Measurements from ENCODE around the gene WDR20. TPM values are rescaled to one million over a fixed set of nuclear protein-coding genes. Genes with fewer than 3 reads are reported as not detected.

WDR20 gene
- total RNA-seq, 3 donors from 2014 or later (not counting 1 experiment from before 2014, with no cell fraction given): 55.5 to 66.7 (median 62.2) TPM

- H3K4me1 Mint-ChIP-seq: peaks cover 5 to 6% of the 10 kb centered on the region in 2 donors
- no peaks in the 10 kb centered on the region for H3K9me3 Mint-ChIP-seq
- TF ChIP-seq CTCF (IDR thresholded peaks at IDR 0.05): peak; percentile 89
- peak; percentile 50 to 83 (median 82) for ATAC-seq
- DNase-seq: peak; percentile 67 to 81
- H3K27ac Mint-ChIP-seq: no peak overlapping the region
- H3K4me1 ChIP-seq (ENCODE audit: control insufficient read depth, insufficient read depth, low read length): peaks cover 3% of the 10 kb centered on the region
- peaks cover 4 to 6% of the 10 kb centered on the region in 2 donors for H3K27me3 Mint-ChIP-seq (ENCODE audit: low read depth in 2 of 2)
- no peak overlapping the region for H3K4me3 Mint-ChIP-seq
- H3K9me3 ChIP-seq (ENCODE audit: control insufficient read depth, insufficient read depth, low read length): no peaks in the 10 kb centered on the region
- H3K36me3 Mint-ChIP-seq: no peaks in the 10 kb centered on the region
- intact Hi-C loops (cut with micrococcal nuclease): loop anchor here (1.0 to 2.0 kb wide), 3 partner anchors 33 to 390 kb away; no protein-coding TSS in a partner anchor
- no peaks in the 10 kb centered on the region for H3K27me3 ChIP-seq (ENCODE audit: control insufficient read depth, insufficient read depth, low read length)
- no peaks in the 10 kb centered on the region for H3K36me3 ChIP-seq (ENCODE audit: control insufficient read depth, insufficient read depth, low read length)
- WGBS (ENCODE audit: insufficient coverage): 29% methylated on average over 9 of the region's 12 CpGs
- H3K4me3 ChIP-seq (ENCODE audit: low read length): no peak overlapping the region
- no peak overlapping the region for H3K27ac ChIP-seq (ENCODE audit: low read length)
Observed at GRCh38 chr14:102096569-102097188, 43.0 kb upstream of the WDR20 start.

GRCh38 chr14:102097441-102098135 lies 42.1 kb upstream of the WDR20 start:
- no peaks in the 10 kb centered on the region for H3K9me3 Mint-ChIP-seq
- peaks cover 5 to 6% of the 10 kb centered on the region in 2 donors for H3K4me1 Mint-ChIP-seq
- Histone ChIP-seq H3K9me3 (ENCODE audit: control insufficient read depth, insufficient read depth, low read length) (no peaks in the 10 kb centered on the region), H3K4me1 (ENCODE audit: control insufficient read depth, insufficient read depth, low read length) (peaks cover 3% of the 10 kb centered on the region), H3K27me3 (ENCODE audit: control insufficient read depth, insufficient read depth, low read length) (no peaks in the 10 kb centered on the region), H3K36me3 (ENCODE audit: control insufficient read depth, insufficient read depth, low read length) (no peaks in the 10 kb centered on the region), H3K4me3 (ENCODE audit: low read length) (no peak overlapping the region), H3K27ac (ENCODE audit: low read length) (no peak overlapping the region)
- peaks cover 4 to 6% of the 10 kb centered on the region in 2 donors for H3K27me3 Mint-ChIP-seq (ENCODE audit: low read depth in 2 of 2)
- H3K36me3 Mint-ChIP-seq: no peaks in the 10 kb centered on the region
- H3K4me3 Mint-ChIP-seq: no peak overlapping the region
- WGBS (ENCODE audit: insufficient coverage): 72% methylated on average over 6 of the region's 7 CpGs
- DNase-seq (no peak), ATAC-seq (no peak)
- H3K27ac Mint-ChIP-seq: no peak overlapping the region
- intact Hi-C loops (cut with micrococcal nuclease): loop anchor here (2.0 kb wide), 1 partner anchor 391 kb away; no protein-coding TSS in a partner anchor
- no peak for TF ChIP-seq CTCF (IDR thresholded peaks at IDR 0.05)

DNA sequence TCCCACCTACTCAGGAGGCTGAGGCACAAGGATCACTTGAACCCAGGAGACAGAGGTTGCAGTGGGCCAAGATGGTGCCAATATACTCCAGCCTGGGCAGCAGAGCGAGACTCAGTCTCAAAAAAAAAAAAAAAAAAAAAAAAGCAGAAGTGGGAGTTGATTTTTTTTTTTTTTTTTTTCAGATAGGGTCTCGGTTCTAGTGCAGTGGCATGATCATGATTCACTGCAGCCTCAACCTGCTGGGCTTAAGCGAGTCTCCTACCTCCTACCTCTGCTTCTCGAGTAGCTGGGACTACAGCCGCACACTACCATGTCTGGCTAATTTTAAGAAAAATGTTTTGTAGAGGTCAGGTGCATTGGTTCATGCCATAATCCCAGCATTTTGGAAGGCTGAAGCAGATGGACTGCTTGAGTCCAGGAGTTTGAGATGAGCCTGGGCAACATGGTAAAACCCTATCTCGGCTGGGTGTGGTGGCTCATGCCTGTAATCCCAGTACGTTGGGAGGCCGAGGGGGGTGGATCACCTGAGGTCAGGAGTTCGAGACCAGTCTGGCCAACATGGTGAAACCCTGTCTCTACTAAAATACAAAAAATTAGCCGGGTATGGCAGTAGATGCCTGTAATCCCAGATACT lies 36.5 kb upstream of the WDR20 start:
- no peak for TF ChIP-seq CTCF (IDR thresholded peaks at IDR 0.05)
- no peak overlapping the region for H3K4me3 Mint-ChIP-seq
- no peak overlapping the region for H3K27ac Mint-ChIP-seq
- Histone ChIP-seq H3K4me3 (ENCODE audit: low read length) (no peak overlapping the region), H3K9me3 (ENCODE audit: control insufficient read depth, insufficient read depth, low read length) (no peaks in the 10 kb centered on the region), H3K27me3 (ENCODE audit: control insufficient read depth, insufficient read depth, low read length) (no peaks in the 10 kb centered on the region), H3K36me3 (ENCODE audit: control insufficient read depth, insufficient read depth, low read length) (no peaks in the 10 kb centered on the region), H3K4me1 (ENCODE audit: control insufficient read depth, insufficient read depth, low read length) (no peaks in the 10 kb centered on the region), H3K27ac (ENCODE audit: low read length) (no peak overlapping the region)
- WGBS (ENCODE audit: insufficient coverage): 68% methylated on average over 9 of the region's 10 CpGs
- ATAC-seq (no peak), DNase-seq (no peak)
- intact Hi-C loops (cut with micrococcal nuclease): no loop called here
- no peaks in the 10 kb centered on the region for H3K27me3 Mint-ChIP-seq (ENCODE audit: low read depth in 2 of 2)
- no peaks in the 10 kb centered on the region for H3K4me1 Mint-ChIP-seq
- H3K36me3 Mint-ChIP-seq: no peaks in the 10 kb centered on the region
- no peaks in the 10 kb centered on the region for H3K9me3 Mint-ChIP-seq

Data from natural killer cell (primary cell).